Measurements from ENCODE around the gene SKOR2.
A peak's percentile ranks its signal among the peaks of the same experiment; 100 is the strongest.

Gene SKOR2, protein sequence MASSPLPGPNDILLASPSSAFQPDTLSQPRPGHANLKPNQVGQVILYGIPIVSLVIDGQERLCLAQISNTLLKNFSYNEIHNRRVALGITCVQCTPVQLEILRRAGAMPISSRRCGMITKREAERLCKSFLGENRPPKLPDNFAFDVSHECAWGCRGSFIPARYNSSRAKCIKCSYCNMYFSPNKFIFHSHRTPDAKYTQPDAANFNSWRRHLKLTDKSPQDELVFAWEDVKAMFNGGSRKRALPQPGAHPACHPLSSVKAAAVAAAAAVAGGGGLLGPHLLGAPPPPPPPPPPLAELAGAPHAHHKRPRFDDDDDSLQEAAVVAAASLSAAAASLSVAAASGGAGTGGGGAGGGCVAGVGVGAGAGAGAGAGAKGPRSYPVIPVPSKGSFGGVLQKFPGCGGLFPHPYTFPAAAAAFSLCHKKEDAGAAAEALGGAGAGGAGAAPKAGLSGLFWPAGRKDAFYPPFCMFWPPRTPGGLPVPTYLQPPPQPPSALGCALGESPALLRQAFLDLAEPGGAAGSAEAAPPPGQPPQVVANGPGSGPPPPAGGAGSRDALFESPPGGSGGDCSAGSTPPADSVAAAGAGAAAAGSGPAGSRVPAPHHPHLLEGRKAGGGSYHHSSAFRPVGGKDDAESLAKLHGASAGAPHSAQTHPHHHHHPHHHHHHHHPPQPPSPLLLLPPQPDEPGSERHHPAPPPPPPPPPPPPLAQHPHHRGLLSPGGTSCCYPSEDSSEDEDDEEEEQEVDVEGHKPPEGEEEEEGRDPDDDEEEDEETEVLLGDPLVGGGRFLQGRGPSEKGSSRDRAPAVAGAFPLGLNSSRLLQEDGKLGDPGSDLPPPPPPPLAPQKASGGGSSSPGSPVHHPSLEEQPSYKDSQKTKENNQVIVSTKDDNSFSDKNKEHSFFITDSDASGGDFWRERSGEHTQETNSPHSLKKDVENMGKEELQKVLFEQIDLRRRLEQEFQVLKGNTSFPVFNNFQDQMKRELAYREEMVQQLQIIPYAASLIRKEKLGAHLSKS

DNA sequence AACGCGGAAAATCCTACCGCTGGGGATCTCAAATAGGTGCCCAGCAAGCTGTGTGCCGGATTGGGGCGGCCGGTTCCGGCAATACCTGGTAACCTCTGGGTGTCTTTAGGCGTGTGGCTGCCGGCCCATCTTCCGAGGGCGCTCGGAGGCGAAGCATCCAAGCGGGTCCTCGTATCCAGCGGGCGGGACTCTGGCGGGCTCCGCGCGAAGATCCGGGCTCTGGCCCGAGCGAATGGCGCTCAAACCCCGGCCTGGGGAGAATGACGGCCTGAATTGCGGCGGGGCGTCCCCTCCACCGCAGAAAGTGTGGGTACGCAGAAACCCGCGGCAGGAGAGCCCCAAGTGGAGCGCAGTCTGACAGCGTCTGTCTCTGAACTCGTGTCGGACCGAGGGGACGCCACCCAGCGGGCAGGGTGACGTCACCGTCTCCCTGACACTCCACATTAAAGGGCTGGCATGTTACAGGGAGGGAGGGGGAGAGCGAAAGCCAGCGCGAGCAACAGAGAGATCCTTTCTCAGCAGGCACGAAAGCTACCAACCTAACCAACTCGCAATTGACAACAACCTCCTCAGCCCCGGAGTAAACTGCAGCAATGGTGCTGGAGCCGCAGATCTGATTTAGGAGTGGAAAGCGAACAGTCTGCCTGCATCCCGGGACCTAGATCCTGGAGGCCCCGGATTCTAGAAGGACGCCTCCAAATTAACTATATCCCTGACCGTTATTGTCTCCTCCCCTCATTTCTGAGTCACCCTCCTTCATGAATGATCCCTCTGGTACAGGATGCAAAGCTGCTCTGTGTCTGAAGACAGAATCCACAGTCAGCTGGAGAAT is at the start of gene SKOR2:
Gene SKOR2 (minus strand): TSS at position 372 of the 832 bp plus-strand sequence. CDS start 2,477 bp downstream, outside the sequence.
- DNase-seq = peak; percentile 48

DNA sequence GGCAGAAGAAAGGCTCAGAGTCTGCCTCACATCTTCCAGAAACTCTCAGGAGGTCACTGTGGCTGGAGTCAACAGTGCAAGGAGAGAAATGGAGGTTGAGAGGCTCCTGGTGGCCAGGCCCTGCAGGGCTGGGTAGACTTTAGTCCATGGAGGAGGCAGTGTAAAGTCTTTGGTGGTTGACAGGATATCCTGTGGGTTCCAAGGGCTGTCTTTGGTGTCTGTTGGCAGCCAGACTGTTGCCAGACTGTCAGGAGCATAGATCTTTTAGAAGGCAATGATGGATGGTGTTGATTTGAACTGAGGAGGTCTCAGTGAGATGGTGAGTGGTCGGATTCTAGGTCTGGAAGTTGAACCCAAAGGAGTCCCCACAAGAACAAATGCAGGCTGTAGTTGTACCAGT is 45.0 kb upstream of the SKOR2 start:
- no peak for DNase-seq

DNA sequence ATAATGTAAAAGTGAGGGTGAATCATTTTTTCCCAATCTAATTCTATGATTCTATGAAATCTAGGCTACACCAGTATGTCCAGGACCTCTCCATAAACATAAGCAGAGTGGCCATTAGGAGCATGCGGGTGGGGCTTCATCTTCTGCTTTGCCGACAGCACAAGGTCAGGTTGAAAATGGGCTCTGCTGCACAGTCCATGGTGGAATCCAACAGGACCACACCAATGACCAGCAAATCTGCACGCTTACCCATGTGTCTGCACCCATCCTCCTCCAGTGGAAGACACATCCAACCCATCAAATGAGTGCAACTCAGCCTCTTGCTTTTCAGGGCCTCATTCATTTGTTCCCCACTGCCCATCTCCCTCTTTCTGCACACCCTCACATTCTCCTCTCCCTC is 43.3 kb upstream of the SKOR2 start:
- DNase-seq = no peak

DNA sequence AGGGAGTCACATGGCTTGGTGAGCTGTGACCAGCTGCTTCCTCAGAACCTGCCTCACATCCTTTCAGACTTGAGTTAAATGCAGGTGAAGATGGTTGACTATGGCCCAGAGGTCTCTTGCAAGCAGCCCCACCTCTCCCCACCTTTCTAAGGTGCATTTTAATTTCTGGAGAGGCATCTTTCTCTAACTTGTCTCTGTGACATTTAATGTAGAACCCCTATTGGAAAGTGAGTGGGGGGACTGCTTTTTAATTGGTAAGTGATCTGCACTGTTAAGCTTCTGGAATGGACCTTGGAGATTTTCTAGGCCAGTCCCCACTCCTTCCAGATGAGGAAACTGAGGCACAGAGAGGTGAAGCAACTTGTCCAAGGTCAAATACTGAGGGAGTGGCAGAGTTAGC is 37.3 kb upstream of the SKOR2 start:
- no peak for DNase-seq

DNA sequence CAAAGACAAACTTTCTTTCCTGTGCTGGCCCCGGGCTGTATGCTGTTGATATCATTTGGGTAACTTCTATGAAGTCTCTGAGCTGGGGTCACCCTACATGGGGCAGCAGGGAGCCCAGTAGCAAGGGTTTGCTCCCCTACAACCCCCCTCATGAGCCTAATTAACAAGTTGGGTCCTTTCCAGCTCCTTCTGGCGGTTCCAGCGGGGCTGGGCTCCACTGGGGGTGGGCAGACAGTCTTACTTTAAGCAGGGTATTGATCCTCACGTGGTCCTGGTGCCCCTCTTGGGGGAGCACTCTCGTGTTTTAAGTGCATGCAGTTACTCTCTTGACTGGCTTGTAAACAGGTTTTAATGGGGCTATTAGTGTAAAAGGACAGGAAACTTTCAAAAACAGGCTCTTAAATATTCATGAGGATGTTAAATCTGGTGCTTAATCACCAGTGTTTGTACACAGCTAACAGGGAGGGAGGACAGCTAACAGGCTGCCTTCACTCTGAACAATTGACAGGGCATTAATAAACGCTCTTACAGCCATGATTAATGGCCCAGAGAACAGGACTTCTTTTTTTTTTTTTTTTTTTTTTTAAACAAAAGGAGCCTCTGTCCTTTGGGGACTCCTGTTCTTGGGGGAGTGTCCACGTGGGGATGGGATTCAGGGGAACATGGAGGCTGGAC is 36.6 kb upstream of the SKOR2 start:
- DNase-seq = no peak

DNA sequence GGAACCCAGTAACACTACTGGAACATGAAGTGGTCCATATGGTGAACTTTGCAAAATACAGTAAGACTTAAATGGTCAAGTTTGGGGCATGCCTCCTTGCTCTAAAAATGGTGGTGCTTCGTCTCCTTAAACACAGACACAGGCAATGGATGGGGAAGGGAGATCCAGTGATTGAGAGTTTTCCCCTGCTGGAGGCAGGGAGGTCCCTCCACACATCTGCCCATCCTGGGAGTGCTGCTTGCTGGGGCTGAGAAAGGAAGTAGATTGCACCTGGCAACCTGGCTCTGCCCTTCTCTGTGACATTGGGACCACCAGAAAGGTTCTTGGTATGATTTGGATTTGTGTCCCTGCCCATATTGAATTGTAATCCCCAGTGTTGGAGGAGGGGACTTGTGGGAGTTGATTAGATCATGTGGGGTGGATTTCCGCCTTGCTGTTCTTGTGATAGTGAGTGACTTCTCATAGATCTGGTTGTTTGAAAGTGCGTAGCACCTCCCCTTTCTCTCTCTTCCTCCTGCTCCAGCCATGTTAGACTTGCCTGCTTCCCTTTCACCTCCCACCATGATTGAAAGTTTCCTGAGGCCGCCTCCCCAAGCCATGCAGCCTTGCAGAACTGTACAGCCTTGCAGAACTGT is 35.4 kb upstream of the SKOR2 start:
- no peak for DNase-seq

DNA sequence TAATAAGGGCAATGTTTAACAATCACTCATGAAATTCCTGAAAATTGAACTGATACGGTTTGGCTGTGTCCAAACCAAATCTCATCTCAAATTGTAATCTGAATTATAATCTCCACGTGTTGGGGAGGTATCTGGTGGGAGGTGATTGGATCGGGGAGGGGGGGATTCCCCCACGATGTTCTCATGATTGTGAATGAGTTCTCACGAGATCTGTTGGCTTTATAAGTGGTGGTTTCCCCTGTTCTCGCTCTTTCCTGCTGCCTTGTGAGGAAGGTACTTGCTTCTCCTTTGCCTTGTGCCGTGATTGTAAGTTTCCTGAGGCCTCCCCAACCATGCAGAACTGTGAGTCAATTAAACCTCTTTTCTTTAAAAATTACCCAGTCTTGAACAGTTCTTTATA is 34.0 kb upstream of the SKOR2 start:
- no peak for DNase-seq

DNA sequence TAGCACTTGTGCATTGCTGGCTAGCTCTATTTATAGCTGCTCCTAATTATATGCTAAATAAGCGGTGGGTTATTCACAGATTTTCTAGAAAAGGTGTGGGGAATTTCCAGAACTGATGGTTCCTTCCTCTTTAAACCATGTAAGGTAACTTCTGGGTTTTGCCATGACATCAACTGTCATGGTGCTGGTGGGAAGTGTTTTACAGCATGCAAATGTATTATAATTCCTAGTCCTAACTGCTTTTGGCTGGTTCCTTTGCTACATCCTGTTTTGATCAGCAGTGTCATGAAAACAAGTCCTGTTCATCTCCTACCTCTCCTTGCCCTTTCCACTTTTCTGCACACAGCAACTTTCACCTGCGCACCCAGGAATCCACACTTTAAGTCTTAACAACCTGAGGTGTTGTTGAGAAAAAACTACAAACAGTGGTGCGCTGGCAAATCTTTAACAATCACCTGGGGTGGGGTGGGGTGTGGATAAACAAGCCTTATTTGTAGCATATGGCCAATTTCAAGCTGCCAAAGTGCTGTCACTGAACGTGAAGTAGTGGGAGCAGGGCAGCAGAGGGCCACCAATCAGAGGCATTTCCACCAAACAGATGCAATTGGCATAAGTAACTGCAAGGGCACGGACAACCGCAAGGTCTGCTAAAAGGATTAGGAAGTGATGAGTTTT is 33.4 kb upstream of the SKOR2 start:
- DNase-seq = no peak

DNA sequence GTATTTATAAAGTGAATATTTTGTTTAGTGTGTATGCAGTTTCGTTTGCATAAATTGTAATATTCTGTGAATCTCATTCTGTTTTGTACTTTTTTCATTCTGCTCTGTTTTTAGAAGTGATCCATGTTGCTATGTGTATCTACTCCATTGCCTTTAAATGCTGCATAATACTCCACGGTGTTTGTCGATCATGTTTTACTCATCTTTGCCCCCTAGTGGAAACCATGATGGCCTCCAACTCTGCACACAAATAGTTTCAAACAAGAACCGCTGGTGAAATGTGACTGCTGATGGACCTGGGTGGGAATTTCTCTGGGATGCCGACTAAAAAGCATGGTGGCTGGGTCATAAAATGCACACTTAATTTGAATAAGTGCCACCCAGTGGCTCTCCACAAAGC is 32.0 kb upstream of the SKOR2 start:
- DNase-seq = no peak

DNA sequence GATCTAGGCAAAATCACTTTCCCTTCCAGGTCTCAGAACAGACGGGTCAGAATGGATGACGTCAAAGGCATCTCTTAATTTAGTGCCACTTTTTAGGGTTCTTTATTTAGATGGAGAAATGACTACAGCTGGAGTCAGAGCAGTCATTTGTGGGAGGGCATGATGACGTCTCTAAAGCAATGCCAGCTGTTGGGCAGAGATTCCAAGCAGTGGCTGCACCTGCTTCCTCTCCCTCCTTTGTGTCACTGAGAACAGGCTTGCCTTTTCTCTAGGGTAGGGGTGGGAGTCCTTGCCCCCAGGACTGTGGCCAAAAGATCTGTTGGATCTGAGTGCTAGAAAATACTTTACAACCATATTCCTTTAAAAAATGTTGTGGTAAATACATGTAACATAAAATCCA is 28.7 kb upstream of the SKOR2 start:
- DNase-seq = no peak

DNA sequence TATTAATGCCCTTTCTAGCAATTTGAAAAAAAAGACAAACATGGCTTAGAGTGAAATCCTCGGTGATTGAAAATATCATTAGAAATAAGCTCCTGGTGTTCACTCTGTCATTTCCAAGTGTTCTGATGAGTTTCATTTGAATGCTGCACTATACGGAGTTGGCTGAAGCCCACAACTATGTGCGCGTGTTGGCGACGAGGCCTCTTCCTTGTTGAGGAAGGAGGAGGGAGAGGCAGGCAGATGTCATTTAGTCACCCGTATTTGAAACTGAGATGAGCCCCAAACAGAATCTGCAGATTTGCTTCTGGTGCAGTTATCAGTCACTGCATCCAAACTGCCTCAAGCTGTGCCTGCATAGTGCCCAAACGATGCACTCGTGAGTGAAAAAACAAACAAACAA is 23.5 kb upstream of the SKOR2 start:
- no peak for DNase-seq

DNA sequence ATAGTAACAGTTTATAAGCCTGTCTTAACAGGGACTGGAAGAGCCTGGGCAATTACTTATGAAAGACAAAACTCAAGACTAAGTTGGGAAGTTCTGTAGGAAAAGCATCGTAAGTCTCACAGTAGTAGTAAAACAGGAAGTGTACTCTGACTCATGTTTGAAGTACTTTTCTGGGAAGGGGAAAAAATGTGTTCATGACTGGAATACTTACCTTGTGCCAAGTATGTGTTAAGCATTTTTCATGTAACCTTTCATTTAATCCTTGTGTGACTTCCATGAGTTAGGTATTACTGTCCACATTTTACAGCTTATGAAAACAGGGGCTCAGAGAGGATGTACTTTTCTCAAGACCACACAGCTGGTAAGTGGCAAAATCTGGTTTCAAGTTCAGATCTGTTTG is 13.7 kb upstream of the SKOR2 start:
- no peak for DNase-seq

DNA sequence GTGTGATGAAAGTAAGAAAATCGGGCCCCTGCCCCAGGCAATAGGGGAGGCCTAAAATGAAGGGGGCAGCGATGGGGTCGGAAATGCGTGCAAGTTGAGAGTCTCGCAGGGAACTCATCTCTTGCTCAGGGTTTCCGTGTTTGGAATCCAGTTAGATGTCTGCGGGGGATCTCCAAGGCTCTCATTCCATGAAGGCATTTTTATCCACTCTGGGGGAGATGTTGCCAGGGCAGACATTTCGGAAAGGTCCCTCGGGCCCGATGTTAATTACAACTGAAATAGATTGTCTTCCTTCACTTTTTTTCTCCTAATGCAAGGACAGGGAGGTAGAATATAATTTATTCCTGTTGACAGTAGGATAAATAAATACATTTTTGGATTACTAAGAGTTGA is 12.8 kb upstream of the SKOR2 start:
- DNase-seq = no peak

DNA sequence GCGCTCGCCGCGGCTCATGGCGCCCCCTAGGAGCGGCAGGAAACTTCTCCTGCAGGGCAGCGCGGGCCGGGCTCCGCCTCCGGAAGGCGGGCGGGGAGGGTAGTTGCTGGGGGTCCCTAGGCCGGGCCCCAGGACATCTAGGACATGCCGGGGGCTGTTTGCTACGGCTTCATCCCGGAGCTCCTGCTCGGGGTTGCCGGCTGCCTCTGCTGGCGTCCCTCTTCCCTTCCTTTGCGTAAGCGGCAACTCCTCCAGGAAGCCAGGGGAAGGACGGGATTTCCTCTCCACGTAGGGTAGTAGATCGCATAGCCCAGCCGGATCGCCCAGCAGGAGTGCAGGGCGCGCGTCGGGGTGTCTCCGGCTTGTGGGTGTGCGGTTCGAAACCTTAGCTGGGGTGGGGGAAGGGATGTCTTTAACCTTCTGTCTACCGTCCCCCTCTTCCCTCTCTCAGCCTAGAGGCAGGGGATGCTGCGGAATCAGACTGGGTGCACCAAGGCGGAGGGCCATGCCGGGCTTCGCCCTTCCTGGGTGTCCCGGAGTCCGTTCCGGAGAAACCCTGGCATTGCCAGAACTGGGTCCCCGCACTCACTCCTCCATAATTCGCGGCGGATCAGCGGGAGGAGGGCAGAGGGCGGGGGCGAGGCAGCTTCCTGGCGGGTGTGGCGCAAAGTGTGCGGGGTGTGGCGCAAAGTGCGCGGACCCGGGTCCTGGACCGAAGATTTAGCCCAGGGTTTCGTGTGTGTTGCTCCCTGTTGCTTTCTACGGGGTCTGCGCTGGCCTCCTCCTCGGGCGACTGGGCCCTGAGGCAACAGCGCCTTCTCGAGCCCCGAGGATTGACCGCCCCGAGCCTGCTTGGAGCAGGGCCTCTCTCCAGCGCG is 12.2 kb upstream of the SKOR2 start:
- DNase-seq = no peak

DNA sequence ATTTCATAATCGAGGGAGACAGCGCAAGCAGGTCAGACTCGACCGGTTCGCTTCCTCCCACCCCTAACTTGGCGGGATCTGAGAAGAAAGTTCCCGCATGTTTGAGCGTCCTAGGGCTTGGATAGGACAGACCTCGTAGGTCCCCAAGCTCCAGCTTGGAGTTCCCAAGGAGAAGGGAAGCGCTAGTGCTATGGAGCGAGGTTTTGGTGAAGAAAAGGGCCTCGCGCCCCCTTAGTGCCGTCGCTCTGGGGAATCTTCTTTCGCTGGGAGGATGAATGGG is 11.6 kb upstream of the SKOR2 start:
- no peak for DNase-seq

DNA sequence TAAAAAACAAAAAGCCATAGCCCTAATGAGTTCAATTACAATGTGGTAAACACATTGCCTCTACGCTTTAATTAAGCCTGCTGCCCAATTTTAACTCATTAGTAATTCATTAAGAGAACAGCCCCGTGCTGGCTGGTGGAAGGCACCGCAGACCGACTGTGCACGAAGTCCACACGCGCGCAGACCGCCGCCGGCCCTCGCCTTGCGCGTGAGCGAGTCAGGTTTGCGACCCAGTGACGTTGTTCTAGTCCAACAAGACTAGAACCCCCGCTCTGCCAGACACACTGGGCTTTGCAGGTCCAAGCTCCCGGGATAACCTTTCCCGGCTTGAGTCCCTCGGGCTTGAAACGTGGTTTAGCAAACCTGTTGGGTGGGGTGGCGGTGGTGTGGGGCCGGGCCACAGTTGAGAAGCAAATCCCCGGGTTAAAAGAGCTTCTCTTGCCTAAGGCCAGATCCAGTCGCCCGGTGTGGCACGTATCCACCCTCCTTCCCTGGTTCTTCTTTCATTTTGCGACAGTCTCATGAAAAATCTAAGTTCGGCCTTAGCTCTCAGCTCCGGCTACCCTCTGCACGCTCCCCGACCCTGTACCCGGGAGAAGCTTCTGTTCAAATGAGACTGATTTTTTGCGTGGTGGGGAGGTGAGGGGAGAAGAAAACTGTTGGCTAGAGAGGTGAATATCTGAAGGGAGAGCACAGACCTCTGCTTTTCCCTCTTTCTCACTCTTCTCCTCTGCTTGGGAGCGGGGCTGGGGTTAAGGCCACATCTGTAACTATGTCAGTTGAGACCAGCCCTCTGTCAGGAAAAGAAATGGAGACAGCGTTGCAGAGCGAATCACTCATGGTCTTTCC is 11.1 kb upstream of the SKOR2 start:
- DNase-seq = no peak

DNA sequence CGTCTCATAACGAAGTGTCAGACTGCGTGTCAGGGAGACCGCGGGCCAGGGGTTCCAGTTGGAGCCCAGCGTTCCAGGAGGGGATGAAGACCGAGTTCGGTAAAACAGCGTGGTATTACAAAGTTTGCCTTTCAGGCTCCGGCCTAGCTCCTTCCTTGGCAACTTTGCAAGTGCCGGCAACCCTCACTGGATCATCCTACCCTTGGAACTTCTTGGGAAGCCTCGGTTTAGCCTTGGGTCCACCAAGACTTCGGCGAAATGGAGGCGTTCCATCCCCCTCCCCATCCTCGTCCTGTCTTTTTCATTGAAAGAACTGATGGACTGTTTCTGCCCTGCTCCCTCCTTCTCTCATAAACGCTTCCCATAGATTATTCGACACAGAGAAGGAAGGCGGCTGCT is 10.4 kb upstream of the SKOR2 start:
- DNase-seq = no peak

DNA sequence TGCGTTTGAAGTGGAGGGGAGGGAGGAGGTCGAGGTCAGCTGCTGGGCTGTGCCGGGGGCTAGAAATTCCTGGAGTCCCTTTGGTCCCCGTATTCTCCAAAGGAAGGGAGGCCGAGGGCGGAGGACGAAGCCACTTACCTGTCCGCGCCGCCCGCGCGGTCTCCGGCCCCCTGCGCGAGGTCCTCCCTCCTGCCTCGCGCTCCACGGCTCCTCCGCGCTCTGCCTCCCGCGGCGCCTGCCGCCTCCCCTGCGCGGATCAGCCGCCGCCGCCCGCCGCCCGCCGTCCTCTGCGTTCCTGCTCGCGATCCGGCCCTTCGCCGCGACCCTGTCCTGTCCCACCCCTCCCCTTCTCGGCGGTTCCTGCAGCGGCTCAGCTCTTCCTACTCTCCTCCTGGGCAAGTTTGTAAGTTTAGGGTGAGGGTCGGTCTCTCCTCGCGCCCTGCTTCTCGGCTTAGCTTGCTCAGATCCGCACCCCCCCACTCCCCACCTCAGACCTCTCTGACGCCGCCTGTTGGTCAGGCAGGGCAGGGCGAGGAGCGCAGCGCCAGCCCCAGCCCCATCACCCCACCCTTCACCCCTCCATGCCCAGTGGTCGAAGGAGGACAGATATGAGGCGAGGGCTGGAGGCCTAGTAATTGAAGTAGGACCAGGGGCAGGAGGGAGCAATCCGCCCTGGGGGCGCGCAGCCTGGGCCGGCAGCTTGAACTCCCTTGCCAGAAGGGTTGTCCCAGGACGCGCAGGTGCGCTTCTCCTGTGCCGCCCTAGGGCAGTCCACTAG is 9.7 kb upstream of the SKOR2 start:
- DNase-seq = no peak
